SK-N-SH treated with all-trans-retinoic acid at 6 μM for 48 hours (cell line): ENCODE measurements around the gene REXO1.

Experiments
- ATAC-seq: fragments of 200-7000 bp; cut with Tn5 transposase; 3 replicates; pipeline ENCODE4 v1.9.1; 2020; ENCODE audit warnings: mild to moderate bottlenecking, moderate library complexity
- ARNTL ChIP-seq: fragments of 450-650 bp; formaldehyde crosslinking; IDR thresholded peaks from 2 replicates; pipeline ENCODE4 v1.5.0; 2020; ENCODE audit warnings: low read depth, mild to moderate bottlenecking, moderate library complexity, borderline replicate concordance
- BACH2 ChIP-seq: fragments of 250-450 bp; sonication (Bioruptor Pico); IDR thresholded peaks from 2 replicates; pipeline ENCODE4 v1.9.0; 2021; ENCODE audit warnings: mild to moderate bottlenecking, borderline replicate concordance
- CREB5 ChIP-seq: fragments of 250-450 bp; sonication (Bioruptor Pico); IDR thresholded peaks from 2 replicates; pipeline ENCODE4 v1.5.1; 2020; ENCODE audit warnings: low read depth, mild to moderate bottlenecking, moderate library complexity
- OSR1 ChIP-seq: fragments of 250-450 bp; sonication (Bioruptor Pico); IDR thresholded peaks from 2 replicates; pipeline ENCODE4 v1.8.0; 2022; ENCODE audit warnings: moderate library complexity, mild to moderate bottlenecking, inconsistent platforms
- PATZ1 ChIP-seq: fragments of 250-450 bp; sonication (Bioruptor Pico); IDR thresholded peaks from 2 replicates; pipeline ENCODE4 v1.8.0; 2020; ENCODE audit warnings: mild to moderate bottlenecking, moderate library complexity, borderline replicate concordance
- PPARA ChIP-seq: fragments of 250-450 bp; sonication (Bioruptor Pico); IDR thresholded peaks from 2 replicates; pipeline ENCODE4 v1.5.0; 2020; ENCODE audit warnings: mild to moderate bottlenecking, borderline replicate concordance
- RARB ChIP-seq: fragments of 250-450 bp; sonication (Bioruptor Pico); IDR thresholded peaks from 2 replicates; pipeline ENCODE4 v1.8.0; 2021; ENCODE audit warnings: mild to moderate bottlenecking, moderate library complexity
- TCF4 ChIP-seq: fragments of 250-450 bp; sonication (Bioruptor Pico); IDR thresholded peaks from 2 replicates; pipeline ENCODE4 v1.8.0; 2021; ENCODE audit warnings: mild to moderate bottlenecking, moderate library complexity, borderline replicate concordance
- TOX ChIP-seq: fragments of 250-450 bp; sonication (Bioruptor Pico); IDR thresholded peaks from 2 replicates; pipeline ENCODE4 v1.8.0; 2021; ENCODE audit warnings: mild to moderate bottlenecking, moderate library complexity, borderline replicate concordance
- TSHZ2 ChIP-seq: fragments of 250-450 bp; sonication (Bioruptor Pico); IDR thresholded peaks from 2 replicates; pipeline ENCODE4 v1.5.0; 2020; ENCODE audit warnings: mild to moderate bottlenecking, moderate library complexity
- ZC3H10 ChIP-seq: fragments of 250-450 bp; sonication (Bioruptor Pico); IDR thresholded peaks from 2 replicates; pipeline ENCODE4 v1.5.1; 2021; ENCODE audit warnings: mild to moderate bottlenecking, moderate library complexity
- ZFP3 ChIP-seq: fragments of 250-450 bp; sonication (Bioruptor Pico); IDR thresholded peaks from 2 replicates; pipeline ENCODE4 v1.5.0; 2020; ENCODE audit warnings: mild to moderate bottlenecking, moderate library complexity
- ZFP30 ChIP-seq: fragments of 450-650 bp; formaldehyde crosslinking; IDR thresholded peaks from 2 replicates; pipeline ENCODE4 v1.5.0; 2022; ENCODE audit warnings: mild to moderate bottlenecking, moderate library complexity
- ZNF565 ChIP-seq: fragments of 450-650 bp; formaldehyde crosslinking; conservative IDR thresholded peaks from 2 replicates; pipeline ENCODE4 v1.5.0; 2020; ENCODE audit warnings: low read depth, mild to moderate bottlenecking, moderate library complexity
- ZNF70 ChIP-seq: fragments of 450-650 bp; formaldehyde crosslinking; IDR thresholded peaks from 2 replicates; pipeline ENCODE4 v1.5.0; 2020; ENCODE audit warnings: mild to moderate bottlenecking, moderate library complexity

The REXO1 gene

GRCh38 chr19:1767464-1767933 lies 80.8 kb downstream of the REXO1 start (continued):
- TF ChIP-seq PATZ1 (no peak), TCF4 (CRISPR knock-in tag) (no peak), CREB5 (CRISPR knock-in tag) (no peak), RARB (CRISPR knock-in tag) (no peak), ZFP30 (CRISPR knock-in tag) (no peak), OSR1 (CRISPR knock-in tag) (no peak), ARNTL (no peak), ZNF565 (CRISPR knock-in tag) (no peak)
- TF ChIP-seq, all 23 proteins: peak for 0

- TF ChIP-seq ZFP3 (CRISPR knock-in tag) (peak; percentile 98), PPARA (no peak)
- no peak for ATAC-seq
Measured at GRCh38 chr19:1766800-1767352, 81.4 kb downstream of the REXO1 start.

GRCh38 chr19:1765904-1766799 lies 82.1 kb downstream of the REXO1 start:
- ATAC-seq, result no peak

More at GRCh38 chr19:1765904-1766799, 82.1 kb downstream of the REXO1 start:
- no peak for TF ChIP-seq ZC3H10 (CRISPR knock-in tag)
- TF ChIP-seq ZFP30 (CRISPR knock-in tag), result no peak
- no peak for TF ChIP-seq PATZ1
- no peak for TF ChIP-seq TOX
- no peak for TF ChIP-seq PPARA
- TF ChIP-seq ZNF70 (CRISPR knock-in tag), result no peak
- TF ChIP-seq ZNF565 (CRISPR knock-in tag), result no peak
- no peak for TF ChIP-seq TCF4 (CRISPR knock-in tag)
- no peak for TF ChIP-seq BACH2 (CRISPR knock-in tag)
- TF ChIP-seq TSHZ2 (CRISPR knock-in tag), result no peak
